DND-41 (cell line): Measurements from ENCODE around the gene LAMB3.

Experiments used
- ATAC-seq: fragments of 200-7000 bp; cut with Tn5 transposase; 3 replicates; pipeline ENCODE4 v1.9.1; 2021; ENCODE audit warnings: low read depth; ENCODE audit not compliant: insufficient read depth
- DNase-seq: peaks from one replicate; pipeline ENCODE4 v3.0.0-alpha.2; 2020
- H2AFZ ChIP-seq: 2 replicates; pipeline ENCODE4 v1.6.0; 2012; ENCODE audit warnings: low read depth, low read length
- H3K27ac ChIP-seq: 2 replicates; pipeline ENCODE4 v1.5.1; 2012; ENCODE audit warnings: low read length, inconsistent platforms
- H3K27me3 ChIP-seq: fragments of 200-600 bp; sonication (generic); 2 replicates; pipeline ENCODE4 v1.6.0; 2012; ENCODE audit warnings: low read length, mild to moderate bottlenecking, inconsistent platforms; ENCODE audit not compliant: insufficient read depth, poor library complexity
- H3K36me3 ChIP-seq: 2 replicates; pipeline ENCODE4 v1.5.1; 2012; ENCODE audit warnings: low read length, inconsistent platforms; ENCODE audit not compliant: insufficient read depth
- H3K4me1 ChIP-seq: 2 replicates; pipeline ENCODE4 v1.5.1; 2012; ENCODE audit warnings: mild to moderate bottlenecking, low read length; ENCODE audit not compliant: insufficient read depth
- H3K4me2 ChIP-seq: 2 replicates; pipeline ENCODE4 v1.6.0; 2012; ENCODE audit warnings: mild to moderate bottlenecking, moderate library complexity, low read length, inconsistent platforms; ENCODE audit not compliant: insufficient read depth
- H3K4me3 ChIP-seq, 2 experiments: fragments of 200-600 bp in 1 of 2; shearing (Covaris generic) in 1 of 2; 2 replicates each; pipeline ENCODE4 v1.5.1; 2012 to 2016; ENCODE audit warnings: inconsistent platforms in 2 of 2, low read length in 2 of 2, mild to moderate bottlenecking in 2 of 2, low read depth in 1 of 2, moderate library complexity in 1 of 2
- H3K79me2 ChIP-seq: 2 replicates; pipeline ENCODE4 v1.6.0; 2012; ENCODE audit warnings: low read length, inconsistent platforms; ENCODE audit not compliant: insufficient read depth
- H3K9ac ChIP-seq: 2 replicates; pipeline ENCODE4 v1.6.0; 2012; ENCODE audit warnings: low read depth, mild to moderate bottlenecking, inconsistent platforms, low read length, moderate library complexity
- H3K9me3 ChIP-seq: 2 replicates; pipeline ENCODE4 v1.5.1; 2012; ENCODE audit warnings: low read length, moderate library complexity, mild to moderate bottlenecking, inconsistent platforms; ENCODE audit not compliant: insufficient read depth, severe bottlenecking
- H4K20me1 ChIP-seq: 2 replicates; pipeline ENCODE4 v1.6.0; 2012; ENCODE audit warnings: low read length; ENCODE audit not compliant: insufficient read depth
- CTCF ChIP-seq: IDR thresholded peaks from 2 replicates; pipeline ENCODE4 v1.5.1; 2012; ENCODE audit warnings: borderline replicate concordance, low read length, moderate library complexity, mild to moderate bottlenecking; ENCODE audit not compliant: poor library complexity, severe bottlenecking; ENCODE audit errors: extremely low read depth
- EZH2 ChIP-seq: IDR thresholded peaks from 3 replicates; pipeline ENCODE4 v1.6.1; 2012; ENCODE audit warnings: borderline replicate concordance, low read depth, mild to moderate bottlenecking, moderate library complexity, low read length, inconsistent platforms; ENCODE audit not compliant: severe bottlenecking

LAMB3 gene

GRCh38 chr1:209662879-209663327, 10.7 kb upstream of the LAMB3 start:
- no peak overlapping the region for H3K27ac ChIP-seq
- ATAC-seq (no peak), DNase-seq (no peak)
- no peaks in the 10 kb centered on the region for H3K79me2 ChIP-seq
- no peak overlapping the region for H3K9ac ChIP-seq
- TF ChIP-seq EZH2 (no peak), CTCF (no peak)
- no peak overlapping the region for H3K4me2 ChIP-seq
- no peaks in the 10 kb centered on the region for H3K4me1 ChIP-seq
- no peaks in the 10 kb centered on the region for H3K9me3 ChIP-seq
- H3K27me3 ChIP-seq: peaks cover 4% of the 10 kb centered on the region
- H2AFZ ChIP-seq: no peak overlapping the region
- H3K36me3 ChIP-seq: no peaks in the 10 kb centered on the region
- no peaks in the 10 kb centered on the region for H4K20me1 ChIP-seq
- no peak overlapping the region for H3K4me3 ChIP-seq

GRCh38 chr1:209661071-209661470, 8.8 kb upstream of the LAMB3 start:
- H3K4me3 ChIP-seq: no peak overlapping the region
- no peak for DNase-seq
- TF ChIP-seq CTCF (no peak), EZH2 (no peak)
- H3K4me2 ChIP-seq: no peak overlapping the region
- H3K9ac ChIP-seq: no peak overlapping the region
- no peak overlapping the region for H2AFZ ChIP-seq
- H4K20me1 ChIP-seq: no peaks in the 10 kb centered on the region
- no peak for ATAC-seq
- H3K79me2 ChIP-seq: no peaks in the 10 kb centered on the region
- no peaks in the 10 kb centered on the region for H3K4me1 ChIP-seq
- no peaks in the 10 kb centered on the region for H3K36me3 ChIP-seq
- H3K27me3 ChIP-seq: peaks cover 10% of the 10 kb centered on the region
- H3K27ac ChIP-seq: no peak overlapping the region
- H3K9me3 ChIP-seq: no peaks in the 10 kb centered on the region

- Histone ChIP-seq H3K27ac (no peak overlapping the region), H2AFZ (no peak overlapping the region), H4K20me1 (no peaks in the 10 kb centered on the region), H3K4me2 (no peak overlapping the region), H3K79me2 (no peaks in the 10 kb centered on the region), H3K9me3 (no peaks in the 10 kb centered on the region), H3K4me1 (no peaks in the 10 kb centered on the region), H3K4me3 (no peak overlapping the region), H3K27me3 (peaks cover 10% of the 10 kb centered on the region), H3K36me3 (no peaks in the 10 kb centered on the region), H3K9ac (no peak overlapping the region)
- no peak for TF ChIP-seq CTCF
- no peak for TF ChIP-seq EZH2
- ATAC-seq (no peak), DNase-seq (no peak)
Measured at GRCh38 chr1:209659909-209660308, 7.7 kb upstream of the LAMB3 start.

- no peak for TF ChIP-seq EZH2
- no peak for TF ChIP-seq CTCF
- Histone ChIP-seq H3K9me3 (no peaks in the 10 kb centered on the region), H4K20me1 (no peaks in the 10 kb centered on the region), H3K27ac (no peak overlapping the region), H3K9ac (no peak overlapping the region), H2AFZ (no peak overlapping the region), H3K36me3 (no peaks in the 10 kb centered on the region), H3K27me3 (peaks cover 10% of the 10 kb centered on the region), H3K79me2 (no peaks in the 10 kb centered on the region), H3K4me3 (no peak overlapping the region), H3K4me2 (no peak overlapping the region), H3K4me1 (no peaks in the 10 kb centered on the region)
- no peak for ATAC-seq
- no peak for DNase-seq
Measured at GRCh38 chr1:209657918-209658317, 5.7 kb upstream of the LAMB3 start.
